ENCODE data around the gene C2orf81. TPM values are rescaled to one million over a fixed set of nuclear protein-coding genes. Genes with fewer than 3 reads are reported as not detected.

Gene C2orf81
- total RNA-seq, 1 experiment from 2014 or later = 2.9 TPM

DNA sequence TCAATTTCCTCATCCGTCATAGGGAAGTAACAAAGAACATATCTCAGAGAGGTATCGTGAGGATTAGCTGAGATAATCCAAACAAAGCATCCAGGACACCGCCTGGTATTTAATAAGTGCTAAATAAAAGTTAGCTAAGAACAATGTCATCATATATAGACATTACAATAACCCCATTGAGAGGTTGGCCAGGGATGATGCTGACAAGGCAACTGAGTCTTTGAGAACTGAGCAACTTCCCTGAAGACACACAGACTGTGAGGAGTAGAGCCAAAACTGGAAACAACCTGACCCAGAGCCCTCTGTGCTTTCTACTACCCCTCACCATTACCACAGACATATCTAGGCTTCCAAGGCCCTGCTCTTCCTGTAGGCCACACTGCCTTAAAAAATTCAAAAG lies 39.7 kb downstream of the C2orf81 start:
- H3K9me3 Mint-ChIP-seq = no peaks in the 10 kb centered on the region
- peaks cover 8% of the 10 kb centered on the region for H3K36me3 Mint-ChIP-seq
- CTCF ChIA-PET = interaction anchor here (1.2 to 2.4 kb wide), 2 partner anchors 9 to 47 kb away, joined by 6 to 17 read pairs; no protein-coding TSS in a partner anchor

DNA sequence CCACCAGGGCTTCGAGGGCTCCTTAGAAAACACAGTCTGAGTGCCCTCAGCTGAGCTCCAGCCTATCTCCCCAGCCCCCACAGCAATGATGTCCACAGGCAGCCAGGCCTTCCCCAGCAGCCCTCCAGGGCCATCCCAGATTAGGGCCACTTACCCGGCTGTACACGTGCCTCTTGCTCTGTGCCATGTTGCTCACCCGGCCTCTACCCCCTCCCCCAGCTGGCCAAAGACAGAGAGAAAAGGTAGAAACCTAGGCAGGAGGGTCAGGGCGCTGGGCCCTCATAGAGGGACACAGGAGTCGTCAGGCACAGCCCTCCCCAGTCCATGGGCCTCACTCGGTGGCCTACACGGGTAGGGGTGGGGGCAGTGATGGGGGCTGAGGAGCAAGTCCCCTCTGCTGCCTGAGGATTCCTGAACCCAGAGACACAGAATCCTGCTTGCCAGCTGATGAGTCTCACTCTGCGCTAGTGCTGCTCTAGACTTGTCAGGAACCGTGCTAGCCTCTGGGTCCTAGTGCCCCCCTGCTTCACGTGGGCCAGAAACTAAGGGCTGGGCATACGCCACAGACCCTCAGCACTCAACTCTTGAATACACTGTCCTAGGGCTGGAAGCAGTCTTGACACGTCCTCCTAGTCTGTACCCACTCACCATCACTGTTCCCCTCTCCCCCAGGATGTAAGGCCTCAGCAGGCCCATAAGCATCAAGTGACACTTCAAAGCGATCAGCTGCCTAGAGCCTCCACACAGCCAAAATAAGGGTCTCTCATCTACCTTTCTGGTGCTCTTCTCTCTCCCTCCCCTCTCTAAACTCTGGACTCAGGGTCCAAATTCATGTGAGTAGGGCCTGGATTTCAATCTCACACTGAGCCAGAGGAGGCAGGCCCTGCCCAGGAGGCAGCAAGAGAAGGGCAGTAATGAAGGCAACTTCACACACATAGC lies 41.3 kb downstream of the C2orf81 start, which contains the start of gene DCTN1:
DCTN1 (minus strand) TSS at position 461 of the 939 bp plus-strand sequence; CDS start at position 187, 274 bp downstream.
- Mint-ChIP-seq H3K27ac (peak within 1 kb of the TSS; percentile 83; the same call in 1 of the 2 replicates), H3K27me3 (ENCODE audit: low read depth) (no peaks in the 10 kb centered on the region), H3K4me1 (peaks cover 21% of the 10 kb centered on the region), H3K9me3 (no peaks in the 10 kb centered on the region), H3K4me3 (peak within 1 kb of the TSS; percentile 16), H3K36me3 (peaks cover 8% of the 10 kb centered on the region)
- ATAC-seq (peak; percentile 92), DNase-seq (ENCODE audit: low spot score) (peak; percentile 46)
- TF ChIP-seq CBFB (CRISPR knock-in tag; IDR thresholded peaks at IDR 0.05; ENCODE audit: low read depth) = no peak
- TF ChIP-seq, protein P1, sequence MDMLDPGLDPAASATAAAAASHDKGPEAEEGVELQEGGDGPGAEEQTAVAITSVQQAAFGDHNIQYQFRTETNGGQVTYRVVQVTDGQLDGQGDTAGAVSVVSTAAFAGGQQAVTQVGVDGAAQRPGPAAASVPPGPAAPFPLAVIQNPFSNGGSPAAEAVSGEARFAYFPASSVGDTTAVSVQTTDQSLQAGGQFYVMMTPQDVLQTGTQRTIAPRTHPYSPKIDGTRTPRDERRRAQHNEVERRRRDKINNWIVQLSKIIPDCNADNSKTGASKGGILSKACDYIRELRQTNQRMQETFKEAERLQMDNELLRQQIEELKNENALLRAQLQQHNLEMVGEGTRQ (CRISPR knock-in tag; IDR thresholded peaks at IDR 0.05) = peak; percentile 67; the same call in 1 of the 2 replicates
- TF ChIP-seq NFATC4 (CRISPR knock-in tag; IDR thresholded peaks at IDR 0.05) = no peak
- TF ChIP-seq ZNF423 (CRISPR knock-in tag; IDR thresholded peaks at IDR 0.05) = no peak
- TF ChIP-seq ELF4 (CRISPR knock-in tag; IDR thresholded peaks at IDR 0.05; ENCODE audit: low read depth) = no peak
- TF ChIP-seq, protein P2, sequence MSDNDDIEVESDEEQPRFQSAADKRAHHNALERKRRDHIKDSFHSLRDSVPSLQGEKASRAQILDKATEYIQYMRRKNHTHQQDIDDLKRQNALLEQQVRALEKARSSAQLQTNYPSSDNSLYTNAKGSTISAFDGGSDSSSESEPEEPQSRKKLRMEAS (CRISPR knock-in tag; IDR thresholded peaks at IDR 0.05) = peak; percentile 40; the same call in 1 of the 2 replicates
- peak; percentile 97 for TF ChIP-seq ZNF121 (CRISPR knock-in tag; IDR thresholded peaks at IDR 0.05)
- TF ChIP-seq, protein P3, sequence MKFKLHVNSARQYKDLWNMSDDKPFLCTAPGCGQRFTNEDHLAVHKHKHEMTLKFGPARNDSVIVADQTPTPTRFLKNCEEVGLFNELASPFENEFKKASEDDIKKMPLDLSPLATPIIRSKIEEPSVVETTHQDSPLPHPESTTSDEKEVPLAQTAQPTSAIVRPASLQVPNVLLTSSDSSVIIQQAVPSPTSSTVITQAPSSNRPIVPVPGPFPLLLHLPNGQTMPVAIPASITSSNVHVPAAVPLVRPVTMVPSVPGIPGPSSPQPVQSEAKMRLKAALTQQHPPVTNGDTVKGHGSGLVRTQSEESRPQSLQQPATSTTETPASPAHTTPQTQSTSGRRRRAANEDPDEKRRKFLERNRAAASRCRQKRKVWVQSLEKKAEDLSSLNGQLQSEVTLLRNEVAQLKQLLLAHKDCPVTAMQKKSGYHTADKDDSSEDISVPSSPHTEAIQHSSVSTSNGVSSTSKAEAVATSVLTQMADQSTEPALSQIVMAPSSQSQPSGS (CRISPR knock-in tag; IDR thresholded peaks at IDR 0.05; ENCODE audit: borderline replicate concordance, low read depth) = no peak
- ChIA-PET POLR2A (no interaction called here), CTCF (interaction anchor here (0.6 to 1.8 kb wide), 4 partner anchors 11 to 528 kb away, joined by 3 to 17 read pairs (median 4); no protein-coding TSS in a partner anchor)

More for the DNA sequence above, 39.7 kb downstream of the C2orf81 start:
- Mint-ChIP-seq H3K4me1 (peaks cover 20% of the 10 kb centered on the region), H3K27me3 (ENCODE audit: low read depth) (no peaks in the 10 kb centered on the region), H3K27ac (no peak overlapping the region; the same call in 1 of the 2 replicates), H3K4me3 (no peak overlapping the region)
- DNase-seq (ENCODE audit: low spot score) = no peak
- TF ChIP-seq NR3C1 (CRISPR knock-in tag; conservative IDR thresholded peaks at IDR 0.05; ENCODE audit: low read depth) = no peak
- TF ChIP-seq TEAD1 (CRISPR knock-in tag; IDR thresholded peaks at IDR 0.05) = no peak
- TF ChIP-seq, protein P4, sequence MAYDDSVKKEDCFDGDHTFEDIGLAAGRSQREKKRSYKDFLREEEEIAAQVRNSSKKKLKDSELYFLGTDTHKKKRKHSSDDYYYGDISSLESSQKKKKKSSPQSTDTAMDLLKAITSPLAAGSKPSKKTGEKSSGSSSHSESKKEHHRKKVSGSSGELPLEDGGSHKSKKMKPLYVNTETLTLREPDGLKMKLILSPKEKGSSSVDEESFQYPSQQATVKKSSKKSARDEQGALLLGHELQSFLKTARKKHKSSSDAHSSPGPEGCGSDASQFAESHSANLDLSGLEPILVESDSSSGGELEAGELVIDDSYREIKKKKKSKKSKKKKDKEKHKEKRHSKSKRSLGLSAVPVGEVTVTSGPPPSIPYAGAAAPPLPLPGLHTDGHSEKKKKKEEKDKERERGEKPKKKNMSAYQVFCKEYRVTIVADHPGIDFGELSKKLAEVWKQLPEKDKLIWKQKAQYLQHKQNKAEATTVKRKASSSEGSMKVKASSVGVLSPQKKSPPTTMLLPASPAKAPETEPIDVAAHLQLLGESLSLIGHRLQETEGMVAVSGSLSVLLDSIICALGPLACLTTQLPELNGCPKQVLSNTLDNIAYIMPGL (CRISPR knock-in tag; IDR thresholded peaks at IDR 0.05) = no peak
- no peak for TF ChIP-seq ZNF416 (CRISPR knock-in tag; IDR thresholded peaks at IDR 0.05)
- TF ChIP-seq, protein P5, sequence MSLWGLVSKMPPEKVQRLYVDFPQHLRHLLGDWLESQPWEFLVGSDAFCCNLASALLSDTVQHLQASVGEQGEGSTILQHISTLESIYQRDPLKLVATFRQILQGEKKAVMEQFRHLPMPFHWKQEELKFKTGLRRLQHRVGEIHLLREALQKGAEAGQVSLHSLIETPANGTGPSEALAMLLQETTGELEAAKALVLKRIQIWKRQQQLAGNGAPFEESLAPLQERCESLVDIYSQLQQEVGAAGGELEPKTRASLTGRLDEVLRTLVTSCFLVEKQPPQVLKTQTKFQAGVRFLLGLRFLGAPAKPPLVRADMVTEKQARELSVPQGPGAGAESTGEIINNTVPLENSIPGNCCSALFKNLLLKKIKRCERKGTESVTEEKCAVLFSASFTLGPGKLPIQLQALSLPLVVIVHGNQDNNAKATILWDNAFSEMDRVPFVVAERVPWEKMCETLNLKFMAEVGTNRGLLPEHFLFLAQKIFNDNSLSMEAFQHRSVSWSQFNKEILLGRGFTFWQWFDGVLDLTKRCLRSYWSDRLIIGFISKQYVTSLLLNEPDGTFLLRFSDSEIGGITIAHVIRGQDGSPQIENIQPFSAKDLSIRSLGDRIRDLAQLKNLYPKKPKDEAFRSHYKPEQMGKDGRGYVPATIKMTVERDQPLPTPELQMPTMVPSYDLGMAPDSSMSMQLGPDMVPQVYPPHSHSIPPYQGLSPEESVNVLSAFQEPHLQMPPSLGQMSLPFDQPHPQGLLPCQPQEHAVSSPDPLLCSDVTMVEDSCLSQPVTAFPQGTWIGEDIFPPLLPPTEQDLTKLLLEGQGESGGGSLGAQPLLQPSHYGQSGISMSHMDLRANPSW (CRISPR knock-in tag; conservative IDR thresholded peaks at IDR 0.05; ENCODE audit: low read depth) = no peak
- TF ChIP-seq RELA (CRISPR knock-in tag; IDR thresholded peaks at IDR 0.05; ENCODE audit: borderline replicate concordance) = no peak
- TF ChIP-seq, protein P6, sequence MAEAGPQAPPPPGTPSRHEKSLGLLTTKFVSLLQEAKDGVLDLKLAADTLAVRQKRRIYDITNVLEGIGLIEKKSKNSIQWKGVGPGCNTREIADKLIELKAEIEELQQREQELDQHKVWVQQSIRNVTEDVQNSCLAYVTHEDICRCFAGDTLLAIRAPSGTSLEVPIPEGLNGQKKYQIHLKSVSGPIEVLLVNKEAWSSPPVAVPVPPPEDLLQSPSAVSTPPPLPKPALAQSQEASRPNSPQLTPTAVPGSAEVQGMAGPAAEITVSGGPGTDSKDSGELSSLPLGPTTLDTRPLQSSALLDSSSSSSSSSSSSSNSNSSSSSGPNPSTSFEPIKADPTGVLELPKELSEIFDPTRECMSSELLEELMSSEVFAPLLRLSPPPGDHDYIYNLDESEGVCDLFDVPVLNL (CRISPR knock-in tag; IDR thresholded peaks at IDR 0.05; ENCODE audit: borderline replicate concordance, low read depth) = no peak
- TF ChIP-seq, protein P2 (CRISPR knock-in tag; IDR thresholded peaks at IDR 0.05) = no peak
- TF ChIP-seq NFATC4 (CRISPR knock-in tag; IDR thresholded peaks at IDR 0.05) = no peak
- TF ChIP-seq, protein P7, sequence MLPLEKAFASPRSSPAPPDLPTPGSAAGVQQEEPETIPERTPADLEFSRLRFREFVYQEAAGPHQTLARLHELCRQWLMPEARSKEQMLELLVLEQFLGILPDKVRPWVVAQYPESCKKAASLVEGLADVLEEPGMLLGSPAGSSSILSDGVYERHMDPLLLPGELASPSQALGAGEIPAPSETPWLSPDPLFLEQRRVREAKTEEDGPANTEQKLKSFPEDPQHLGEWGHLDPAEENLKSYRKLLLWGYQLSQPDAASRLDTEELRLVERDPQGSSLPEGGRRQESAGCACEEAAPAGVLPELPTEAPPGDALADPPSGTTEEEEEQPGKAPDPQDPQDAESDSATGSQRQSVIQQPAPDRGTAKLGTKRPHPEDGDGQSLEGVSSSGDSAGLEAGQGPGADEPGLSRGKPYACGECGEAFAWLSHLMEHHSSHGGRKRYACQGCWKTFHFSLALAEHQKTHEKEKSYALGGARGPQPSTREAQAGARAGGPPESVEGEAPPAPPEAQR (CRISPR knock-in tag; IDR thresholded peaks at IDR 0.05) = no peak
- no peak for TF ChIP-seq GTF2I (CRISPR knock-in tag; conservative IDR thresholded peaks at IDR 0.05)
- TF ChIP-seq ZNF232 (CRISPR knock-in tag; IDR thresholded peaks at IDR 0.05) = no peak
- no peak for TF ChIP-seq MXD4 (CRISPR knock-in tag; IDR thresholded peaks at IDR 0.05; ENCODE audit: borderline replicate concordance)
- POLR2A ChIA-PET = interaction anchor here (1.7 kb wide), 1 partner anchor 10 kb away, joined by 12 read pairs; no protein-coding TSS in a partner anchor
- ATAC-seq = no peak

Measured in WTC11 (cell line).